Naive thymus-derived CD4-positive, alpha-beta T cell (primary cell): ENCODE measurements around the gene CACNA2D4. TPM values are rescaled to one million over a fixed set of nuclear protein-coding genes. Genes with fewer than 3 reads are reported as not detected.
A peak's percentile ranks its signal among the peaks of the same experiment; 100 is the strongest.

Experiments used
- ATAC-seq: fragments of 150-1000 bp; cut with Tn5 transposase; 2 replicates; pipeline ENCODE4 v1.10.0; 2021; ENCODE audit warnings: mild to moderate bottlenecking, moderate library complexity
- CTCF ChIA-PET: fragments of 350-600 bp; sonication (Branson Sonifier 250); formaldehyde crosslinking; loops from one replicate; lab custom pipeline; 2021; ENCODE audit warnings: antibody characterized with exemption; lab: Charles Lee
- POLR2A ChIA-PET: fragments of 350-600 bp; sonication (Branson Sonifier 250); formaldehyde crosslinking; loops from one replicate; lab custom pipeline; 2021; ENCODE audit warnings: antibody characterized with exemption, inconsistent platforms; lab: Charles Lee
- DNase-seq, 9 donors: peaks; one replicate each; pipeline versions ENCODE4 v3.0.0 to v3.0.0-alpha.2; 2020 to 2022; ENCODE audit warnings: mixed read lengths in 1 of 9
- H3K27ac ChIP-seq: one replicate; pipeline ENCODE4 v1.7.0; 2013; ENCODE audit warnings: mild to moderate bottlenecking, low read depth, low read length, moderate library complexity
- H3K27me3 ChIP-seq, 2 donors: one replicate each; pipeline ENCODE4 v1.7.0; 2013; ENCODE audit warnings: low read length in 2 of 2, mild to moderate bottlenecking in 2 of 2, moderate library complexity in 2 of 2; ENCODE audit not compliant: control insufficient read depth in 2 of 2, insufficient read depth in 2 of 2
- H3K36me3 ChIP-seq, 3 experiments: 1 replicate in 2 of 3; 2 replicates in 1 of 3; pipeline ENCODE4 v1.7.0; 2013; ENCODE audit warnings: low read length in 3 of 3, mild to moderate bottlenecking in 3 of 3, moderate library complexity in 1 of 3; ENCODE audit not compliant: insufficient read depth in 3 of 3, control insufficient read depth in 2 of 3
- H3K4me1 ChIP-seq, 2 donors: one replicate each; pipeline ENCODE4 v1.7.0; 2013; ENCODE audit warnings: low read length in 2 of 2, mild to moderate bottlenecking in 2 of 2, moderate library complexity in 1 of 2; ENCODE audit not compliant: control insufficient read depth in 2 of 2, insufficient read depth in 2 of 2
- H3K4me3 ChIP-seq: 2 replicates; pipeline ENCODE4 v1.7.0; 2013; ENCODE audit warnings: mild to moderate bottlenecking, low read length
- H3K9me3 ChIP-seq, 3 experiments: 1 replicate in 2 of 3; 2 replicates in 1 of 3; pipeline ENCODE4 v1.7.0; 2013; ENCODE audit warnings: low read length in 3 of 3; ENCODE audit not compliant: control insufficient read depth in 2 of 3
- H3K27ac Mint-ChIP-seq, 9 donors: one replicate each; pipeline ENCODE4 v1.8.0; 2020 to 2022; ENCODE audit warnings: mixed read lengths in 9 of 9, mild to moderate bottlenecking in 8 of 9, moderate library complexity in 5 of 9, inconsistent platforms in 2 of 9
- H3K27me3 Mint-ChIP-seq, 5 donors: one replicate each; pipeline ENCODE4 v1.8.0; 2021 to 2022; ENCODE audit warnings: mixed read lengths in 5 of 5, mild to moderate bottlenecking in 1 of 5
- H3K36me3 Mint-ChIP-seq, 5 donors: one replicate each; pipeline ENCODE4 v1.8.0; 2020 to 2022; ENCODE audit warnings: mixed read lengths in 5 of 5, mild to moderate bottlenecking in 3 of 5, inconsistent platforms in 1 of 5
- H3K4me1 Mint-ChIP-seq, 7 donors: one replicate each; pipeline ENCODE4 v1.8.0; 2020 to 2022; ENCODE audit warnings: mixed read lengths in 7 of 7, mild to moderate bottlenecking in 3 of 7, inconsistent platforms in 1 of 7
- H3K4me3 Mint-ChIP-seq, 10 donors: one replicate each; pipeline ENCODE4 v1.8.0; 2020 to 2022; ENCODE audit warnings: mild to moderate bottlenecking in 10 of 10, mixed read lengths in 10 of 10, moderate library complexity in 6 of 10, inconsistent platforms in 2 of 10
- H3K9me3 Mint-ChIP-seq, 11 donors: one replicate each; pipeline ENCODE4 v1.8.0; 2020 to 2022; ENCODE audit warnings: mixed read lengths in 11 of 11, mild to moderate bottlenecking in 4 of 11, inconsistent platforms in 1 of 11, moderate library complexity in 1 of 11
- intact Hi-C, 2 donors: fragments of 100-400 bp; cut with micrococcal nuclease; formaldehyde crosslinking; loops; one replicate each; pipeline ENCODE4 v1.15.1; 2023
- polyA plus RNA-seq, 2 donors: library from polyadenylated mRNA; unstranded; fragments of 300-500 nt; fragmentation: Illumina TruSeq; gene quantifications; one replicate each; pipeline ENCODE4 v1.2.3, GENCODE V29; 2021
- total RNA-seq, 6 experiments: library from RNA in 5 of 6; stranded (reverse) in 5 of 6; gene quantifications; 1 replicate in 5 of 6; 2 replicates in 1 of 6; pipeline ENCODE4 v1.2.3 and lab custom pipeline; 2021 to 2026

The CACNA2D4 gene
- total and polyA plus RNA-seq, 7 experiments from 2014 or later: 4.9 to 23.4 (median 9.5) TPM

DNA sequence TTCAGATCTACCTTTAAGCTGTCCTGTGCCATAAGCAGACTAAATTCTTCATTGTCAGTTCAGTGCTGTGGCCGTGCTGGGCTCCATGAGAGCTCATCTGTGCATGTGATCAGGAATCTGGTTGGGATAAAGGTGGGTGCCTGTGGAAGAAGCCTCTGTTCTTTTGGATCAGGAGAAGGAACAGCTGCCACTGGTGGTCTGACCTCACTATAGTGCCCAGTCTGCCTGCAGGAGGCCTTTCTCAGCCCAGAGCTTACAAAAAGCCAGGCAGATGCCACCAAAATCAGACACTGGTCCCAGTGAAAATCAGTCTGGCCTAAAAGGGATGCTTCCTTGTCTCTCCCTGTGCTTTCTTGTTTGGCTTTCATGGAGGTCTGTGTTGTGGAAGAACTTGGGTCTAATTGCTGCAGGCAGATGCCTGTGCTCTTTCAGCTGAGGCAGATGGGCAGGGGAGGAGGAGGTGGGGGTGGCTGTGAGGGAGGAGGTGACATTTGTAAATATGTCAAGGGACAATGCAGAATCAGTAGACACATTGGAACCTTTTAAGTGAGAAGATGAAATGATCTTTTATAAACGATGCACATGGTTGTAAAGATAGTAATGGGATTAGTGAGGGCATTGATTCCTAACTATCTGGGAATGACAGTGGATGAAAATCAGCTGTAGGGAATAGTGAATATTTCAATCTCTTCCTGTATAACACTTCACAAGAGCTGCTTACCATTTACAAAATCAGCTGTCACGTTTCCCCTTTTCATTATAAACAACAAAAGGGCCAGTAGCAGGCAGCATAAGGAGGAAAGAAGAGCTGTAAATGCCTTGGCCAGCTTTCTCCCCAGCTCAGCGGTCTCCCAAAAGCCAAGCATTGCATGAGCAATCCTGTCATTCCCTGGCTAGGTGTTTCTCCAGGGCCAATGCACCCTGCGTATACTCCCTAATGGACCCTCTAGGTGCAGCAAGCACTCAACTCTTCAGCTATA is 44.6 kb downstream of the CACNA2D4 start:
- Histone ChIP-seq H3K4me1 (no peaks in the 10 kb centered on the region), H3K9me3 (no peaks in the 10 kb centered on the region), H3K36me3 (no peaks in the 10 kb centered on the region), H3K27me3 (no peaks in the 10 kb centered on the region), H3K4me3 (no peak overlapping the region), H3K27ac (no peak overlapping the region)
- DNase-seq: no peak
- ATAC-seq: no peak
- intact Hi-C loops: no loop called here
- ChIA-PET CTCF (no interaction called here), POLR2A (no interaction called here)
- Mint-ChIP-seq H3K36me3 (no peaks in the 10 kb centered on the region), H3K27ac (no peak overlapping the region), H3K9me3 (peaks cover 0 to 8% (median 5%) of the 10 kb centered on the region in 11 donors), H3K4me3 (no peak overlapping the region), H3K4me1 (no peaks in the 10 kb centered on the region), H3K27me3 (peaks cover 0 to 11% (median 8%) of the 10 kb centered on the region in 5 donors)

DNA sequence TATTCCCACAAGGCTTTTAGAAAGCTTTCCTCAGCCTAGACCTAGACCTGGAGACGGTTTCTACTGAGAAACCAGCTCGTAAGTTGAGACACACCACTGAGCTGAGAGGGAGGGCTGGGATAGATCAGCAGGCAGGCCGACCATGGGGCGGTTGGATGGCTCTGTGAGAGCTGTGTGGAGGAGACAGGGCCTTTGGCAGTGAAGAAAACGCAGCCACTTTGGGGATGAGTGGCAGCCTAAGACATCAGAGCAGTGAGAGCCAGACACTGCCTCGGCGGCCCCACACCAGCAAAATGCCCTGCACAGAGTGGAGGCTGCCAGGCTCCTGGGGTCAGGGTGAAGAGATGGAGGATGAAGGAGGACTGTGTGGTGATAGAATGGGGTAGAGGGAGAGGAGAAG is 46.0 kb downstream of the CACNA2D4 start:
- no peaks in the 10 kb centered on the region for H3K4me1 Mint-ChIP-seq
- H3K4me1 ChIP-seq: no peaks in the 10 kb centered on the region
- ChIA-PET POLR2A (no interaction called here), CTCF (no interaction called here)
- H3K36me3 Mint-ChIP-seq: peaks cover 0 to 4% (median 0%) of the 10 kb centered on the region in 5 donors
- DNase-seq (no peak), ATAC-seq (no peak)
- no peaks in the 10 kb centered on the region for H3K36me3 ChIP-seq
- H3K27me3 Mint-ChIP-seq: peaks cover 8 to 19% (median 16%) of the 10 kb centered on the region in 5 donors
- no peaks in the 10 kb centered on the region for H3K27me3 ChIP-seq
- H3K4me3 ChIP-seq: no peak overlapping the region
- no peak overlapping the region for H3K4me3 Mint-ChIP-seq
- no peak overlapping the region for H3K27ac ChIP-seq
- no peak overlapping the region for H3K27ac Mint-ChIP-seq
- intact Hi-C loops: no loop called here
- no peaks in the 10 kb centered on the region for H3K9me3 ChIP-seq
- H3K9me3 Mint-ChIP-seq: peaks cover 0 to 13% (median 5%) of the 10 kb centered on the region in 11 donors

DNA sequence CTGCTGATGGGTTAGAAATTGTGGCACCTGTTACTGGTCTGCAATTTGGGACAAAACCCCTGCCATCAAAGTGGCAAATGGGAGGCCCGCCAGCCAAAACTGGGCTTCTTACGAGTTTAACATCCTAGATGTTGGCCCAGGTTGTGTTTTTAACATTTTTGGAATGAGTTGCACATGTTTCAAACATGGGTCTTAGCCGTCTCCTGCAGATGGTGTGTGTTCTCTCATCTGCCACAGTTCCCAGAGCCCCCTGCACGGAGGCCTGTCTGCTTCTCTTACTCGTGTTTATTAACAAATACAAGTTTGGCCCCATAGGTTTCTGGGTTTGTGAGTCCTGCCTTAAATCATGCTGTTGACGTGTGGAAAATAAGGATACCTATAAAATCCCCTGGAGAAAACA is 46.5 kb downstream of the CACNA2D4 start:
- H3K4me3 Mint-ChIP-seq: no peak overlapping the region
- H3K4me3 ChIP-seq: no peak overlapping the region
- peaks cover 0 to 13% (median 5%) of the 10 kb centered on the region in 11 donors for H3K9me3 Mint-ChIP-seq
- DNase-seq: no peak
- H3K4me1 ChIP-seq: no peaks in the 10 kb centered on the region
- no peaks in the 10 kb centered on the region for H3K9me3 ChIP-seq
- H3K27me3 Mint-ChIP-seq: peaks cover 12 to 23% (median 21%) of the 10 kb centered on the region in 5 donors
- no peak for ATAC-seq
- H3K27ac ChIP-seq: no peak overlapping the region
- H3K36me3 ChIP-seq: no peaks in the 10 kb centered on the region
- no peaks in the 10 kb centered on the region for H3K27me3 ChIP-seq
- no peak overlapping the region for H3K27ac Mint-ChIP-seq
- ChIA-PET CTCF (no interaction called here), POLR2A (no interaction called here)
- peaks cover 0 to 4% (median 0%) of the 10 kb centered on the region in 5 donors for H3K36me3 Mint-ChIP-seq
- no peaks in the 10 kb centered on the region for H3K4me1 Mint-ChIP-seq
- intact Hi-C loops: no loop called here

DNA sequence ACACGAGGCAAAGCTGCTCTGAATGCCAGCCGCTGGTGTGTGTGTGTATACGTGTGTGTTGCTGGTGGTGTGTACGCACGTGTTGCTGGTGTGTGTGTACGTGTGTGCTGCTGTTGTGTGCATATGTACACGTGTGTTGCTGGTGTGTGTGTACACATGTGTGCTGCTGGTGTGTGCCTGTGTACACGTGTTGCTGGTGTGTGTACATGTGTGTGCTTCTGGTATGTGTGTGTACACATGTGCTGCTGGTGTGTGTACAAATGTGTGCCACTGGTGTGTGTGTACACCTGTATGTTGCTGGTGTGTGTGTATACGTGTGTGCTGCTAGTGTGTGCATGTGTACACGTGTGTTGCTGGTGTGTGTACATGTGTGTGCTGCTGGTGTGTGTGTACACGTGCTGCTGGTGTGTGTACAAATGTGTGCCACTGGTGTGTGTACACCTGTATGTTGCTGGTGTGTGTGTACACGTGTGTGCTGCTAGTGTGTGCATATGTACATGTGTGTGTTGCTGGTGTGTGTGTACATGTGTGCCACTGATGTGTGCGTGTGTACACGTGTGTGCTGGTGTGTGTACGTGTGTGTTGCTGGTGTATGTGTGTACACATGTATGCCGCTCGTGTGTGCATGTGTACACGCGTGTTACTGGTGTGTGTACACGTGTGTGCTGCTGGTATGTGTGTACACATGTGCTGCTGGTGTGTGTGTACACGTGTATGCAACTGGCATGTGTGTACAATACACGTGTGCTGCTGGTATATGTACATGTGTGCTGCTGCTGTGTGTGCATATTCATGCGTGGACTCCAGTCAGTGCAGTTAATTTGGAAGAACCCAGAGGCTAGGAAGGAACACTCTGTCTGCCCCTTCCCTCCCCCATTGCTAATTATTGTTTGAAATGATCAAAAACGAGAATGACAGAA is 47.2 kb downstream of the CACNA2D4 start:
- Mint-ChIP-seq H3K4me1 (no peaks in the 10 kb centered on the region), H3K36me3 (peaks cover 0 to 4% (median 0%) of the 10 kb centered on the region in 5 donors), H3K4me3 (no peak overlapping the region), H3K27me3 (peaks cover 12 to 27% (median 25%) of the 10 kb centered on the region in 5 donors), H3K27ac (peak overlapping the region in 2 of 9 donors; percentile 53 to 77), H3K9me3 (peaks cover 0 to 13% (median 5%) of the 10 kb centered on the region in 11 donors)
- ATAC-seq (no peak), DNase-seq (no peak)
- intact Hi-C loops: no loop called here
- no peaks in the 10 kb centered on the region for H3K27me3 ChIP-seq
- POLR2A ChIA-PET: no interaction called here
- H3K27ac ChIP-seq: no peak overlapping the region
- CTCF ChIA-PET: no interaction called here
- H3K9me3 ChIP-seq: no peaks in the 10 kb centered on the region
- no peak overlapping the region for H3K4me3 ChIP-seq
- H3K36me3 ChIP-seq: no peaks in the 10 kb centered on the region
- no peaks in the 10 kb centered on the region for H3K4me1 ChIP-seq

DNA sequence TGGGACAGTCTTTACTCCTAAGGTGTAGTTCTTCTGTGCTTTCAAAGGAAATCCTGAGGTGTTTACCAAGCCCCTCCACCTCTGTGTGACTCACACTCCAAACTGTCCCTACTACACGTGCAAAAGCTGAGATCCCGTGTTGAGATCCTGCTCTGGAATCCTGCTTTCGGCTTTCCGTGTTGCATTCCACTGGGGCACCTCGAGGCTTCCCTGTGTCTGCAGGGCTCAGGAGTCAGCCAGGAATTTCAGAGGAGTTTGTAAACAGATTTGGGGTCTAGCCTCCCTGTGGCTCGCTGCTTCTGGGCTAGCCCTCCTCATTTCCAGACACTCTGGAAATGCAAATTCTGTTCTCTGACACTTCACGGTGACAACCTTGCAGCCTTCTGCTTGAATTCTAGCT is 48.4 kb downstream of the CACNA2D4 start:
- Histone ChIP-seq H3K4me3 (no peak overlapping the region), H3K9me3 (no peaks in the 10 kb centered on the region), H3K27me3 (no peaks in the 10 kb centered on the region), H3K4me1 (no peaks in the 10 kb centered on the region), H3K27ac (no peak overlapping the region), H3K36me3 (no peaks in the 10 kb centered on the region)
- no peak for DNase-seq
- H3K4me1 Mint-ChIP-seq: no peaks in the 10 kb centered on the region
- no peak overlapping the region for H3K4me3 Mint-ChIP-seq
- H3K27ac Mint-ChIP-seq: no peak overlapping the region
- H3K27me3 Mint-ChIP-seq: peaks cover 16 to 32% (median 30%) of the 10 kb centered on the region in 5 donors
- peaks cover 3 to 13% (median 5%) of the 10 kb centered on the region in 11 donors for H3K9me3 Mint-ChIP-seq
- peaks cover 0 to 4% (median 0%) of the 10 kb centered on the region in 5 donors for H3K36me3 Mint-ChIP-seq
- no peak for ATAC-seq
- intact Hi-C loops: no loop called here
- ChIA-PET POLR2A (no interaction called here), CTCF (no interaction called here)

DNA sequence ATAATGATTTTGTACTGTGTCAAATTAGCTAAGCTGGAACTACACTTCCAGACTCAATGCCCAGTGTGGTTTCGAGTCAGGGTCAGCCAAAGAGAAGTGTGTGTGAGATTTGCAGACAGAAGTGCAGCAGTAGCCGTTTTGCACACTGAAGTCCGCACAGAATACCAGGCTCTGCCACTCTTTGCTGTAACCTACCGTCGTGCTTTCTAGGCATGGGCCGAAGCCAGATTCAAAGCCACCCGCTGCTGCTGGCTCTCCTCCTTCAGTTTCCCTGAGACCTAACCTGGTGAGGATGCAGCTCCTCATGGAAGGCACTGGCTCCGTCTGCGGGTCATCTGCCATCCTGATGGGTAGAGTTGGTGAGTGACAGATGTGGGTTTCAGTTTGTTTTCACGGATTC is 49.3 kb downstream of the CACNA2D4 start:
- ATAC-seq: no peak
- CTCF ChIA-PET: no interaction called here

More for the DNA sequence above, 49.3 kb downstream of the CACNA2D4 start:
- Mint-ChIP-seq H3K27me3 (peaks cover 16 to 32% (median 28%) of the 10 kb centered on the region in 5 donors), H3K27ac (no peak overlapping the region), H3K4me1 (no peaks in the 10 kb centered on the region), H3K9me3 (peaks cover 3 to 13% (median 5%) of the 10 kb centered on the region in 11 donors), H3K36me3 (peaks cover 0 to 4% (median 0%) of the 10 kb centered on the region in 5 donors), H3K4me3 (no peak overlapping the region)
- no peaks in the 10 kb centered on the region for H3K4me1 ChIP-seq
- no peak overlapping the region for H3K4me3 ChIP-seq
- no peak for DNase-seq
- no peaks in the 10 kb centered on the region for H3K27me3 ChIP-seq
- intact Hi-C loops: no loop called here
- H3K36me3 ChIP-seq: no peaks in the 10 kb centered on the region
- no peaks in the 10 kb centered on the region for H3K9me3 ChIP-seq
- POLR2A ChIA-PET: no interaction called here
- no peak overlapping the region for H3K27ac ChIP-seq
